H1 (cell line): ENCODE data around the gene ZNF618. TPM values are rescaled to one million over a fixed set of nuclear protein-coding genes. Genes with fewer than 3 reads are reported as not detected.

Experiments used
- CHD2 ChIP-seq: IDR thresholded peaks from 2 replicates; pipeline ENCODE4 v1.6.1; 2012; ENCODE audit warnings: low read length, improper control_type of control experiment
- polyA plus RNA-seq, 7 experiments: library from polyadenylated mRNA; depleted of rRNA in 3 of 7; stranded (reverse) in 5 of 7; unstranded in 2 of 7; fragments of >200 nt in 5 of 7; fragments of 200-250 nt in 2 of 7; gene quantifications; 1 replicate in 5 of 7; 2 replicates in 1 of 7; 4 replicates in 1 of 7; pipeline versions ENCODE4 v1.2.1 to v1.2.3, GENCODE V29; 2011 to 2013; ENCODE audit warnings: missing spikeins in 2 of 7, mixed read lengths in 2 of 7
- total RNA-seq: library from RNA; stranded (reverse); fragmentation: NEBNext Ultra II Directional; extraction: Animal tissue kit (Norgen Biotek cat#: 25700); gene quantifications from 2 replicates; pipeline ENCODE4 v1.2.1, GENCODE V29; 2021

The ZNF618 gene
- total and polyA plus RNA-seq, 2 of the 8 experiments (the other 6 are each of a cell fraction or from before 2014, with no cell fraction given), result 9.6 to 28.5 TPM

DNA sequence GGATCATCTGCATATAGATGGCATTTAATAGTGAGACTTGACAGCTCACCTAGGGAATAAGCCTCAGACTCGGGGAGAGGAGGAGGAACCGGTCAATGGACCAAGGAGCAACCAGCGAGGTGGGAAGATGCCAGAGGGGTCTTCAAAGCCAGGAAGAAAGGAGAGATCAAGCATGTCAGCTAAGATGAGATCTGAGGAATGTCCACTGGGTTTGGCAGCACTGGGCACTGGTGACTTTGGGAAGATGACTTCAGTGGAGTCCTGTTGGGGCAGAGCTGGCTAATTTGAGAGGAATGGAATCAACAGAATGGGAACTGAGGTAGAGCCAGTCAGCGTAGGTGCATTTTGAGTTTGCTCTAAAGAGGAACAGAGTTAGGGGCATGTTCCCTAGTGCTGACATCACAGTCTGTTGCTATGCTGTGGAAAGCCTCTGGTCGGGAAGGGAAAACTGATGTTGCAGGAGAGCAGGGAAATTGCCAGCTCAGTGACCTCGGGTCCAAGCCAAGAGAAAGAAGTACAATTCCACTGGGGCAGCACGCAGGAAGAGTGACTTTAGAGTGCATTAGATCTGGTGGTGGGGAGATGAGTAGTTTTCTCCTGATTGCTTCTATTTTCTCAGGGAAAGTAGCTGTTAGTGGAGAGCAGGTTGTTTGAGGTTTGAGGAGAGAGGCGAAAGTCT, 56.9 kb downstream of the ZNF618 start (continued):
- no peak for TF ChIP-seq CHD2
